Gastrocnemius medialis (tissue), 4 donors: ENCODE measurements around the gene SCUBE1. TPM values are rescaled to one million over a fixed set of nuclear protein-coding genes. Genes with fewer than 3 reads are reported as not detected.

Experiments used
- ATAC-seq, 2 donors: fragments of 150-250 bp; one replicate each; pipeline ENCODE4 v1.9.1; 2016
- DNase-seq, 2 donors: peaks; one replicate each; pipeline ENCODE4 v3.0.0-alpha.2; 2019
- H3K27ac ChIP-seq, 4 donors: fragments of 200-600 bp; sonication (generic); 1 replicate in 1 of 4; 2 replicates in 3 of 4; pipeline ENCODE4 v1.5.1; 2016 to 2018; ENCODE audit warnings: mild to moderate bottlenecking in 2 of 4, moderate library complexity in 1 of 4
- H3K27me3 ChIP-seq, 3 donors: fragments of 200-600 bp; sonication (generic) in 2 of 3; 1 replicate in 1 of 3; 2 replicates in 2 of 3; pipeline versions ENCODE4 v1.5.1 to v1.6.0; 2016 to 2019; ENCODE audit warnings: mild to moderate bottlenecking in 1 of 3, moderate library complexity in 1 of 3
- H3K36me3 ChIP-seq, 2 donors: fragments of 200-600 bp; sonication (generic) in 1 of 2; one replicate each; pipeline ENCODE4 v1.5.1; 2017 to 2018
- H3K4me1 ChIP-seq, 2 donors: fragments of 200-600 bp; sonication (generic) in 1 of 2; one replicate each; pipeline ENCODE4 v1.5.1; 2016 to 2017; ENCODE audit warnings: mild to moderate bottlenecking in 2 of 2
- H3K4me3 ChIP-seq, 4 donors: fragments of 200-600 bp; sonication (generic) in 3 of 4; 1 replicate in 1 of 4; 2 replicates in 3 of 4; pipeline ENCODE4 v1.5.1; 2016 to 2019; ENCODE audit warnings: mild to moderate bottlenecking in 2 of 4
- H3K9me3 ChIP-seq, 3 donors: fragments of 200-600 bp; sonication (generic) in 2 of 3; 1 replicate in 1 of 3; 2 replicates in 2 of 3; pipeline ENCODE4 v1.5.1; 2016 to 2019
- CTCF ChIP-seq, 5 experiments: fragments of 450-650 bp in 3 of 5; fragments of 200-600 bp in 2 of 5; sonication (generic) in 2 of 5; IDR thresholded peaks in 4 of 5; conservative IDR thresholded peaks in 1 of 5; 1 replicate in 4 of 5; 2 replicates in 1 of 5; pipeline ENCODE4 v1.5.1; 2016 to 2019; ENCODE audit warnings: antibody characterized with exemption in 5 of 5, mild to moderate bottlenecking in 3 of 5, moderate library complexity in 3 of 5
- POLR2A ChIP-seq, 2 donors: fragments of 450-650 bp; IDR thresholded peaks; one replicate each; pipeline ENCODE4 v1.6.1; 2017; ENCODE audit warnings: antibody characterized with exemption in 2 of 2, mild to moderate bottlenecking in 2 of 2, moderate library complexity in 2 of 2
- in situ Hi-C, 4 donors: fragments of 200-750 bp; cut with MboI; loops; one replicate each; pipeline versions ENCODE4 v1.15.0 to v1.8.0; 2017; ENCODE audit warnings: low sequenced_read_pairs in 4 of 4
- intact Hi-C: fragments of 100-400 bp; cut with DNase I; formaldehyde crosslinking; loops from one replicate; pipeline ENCODE4 v1.15.1; 2023; ENCODE audit warnings: low total_unique reads
- total RNA-seq, 4 donors: library from RNA; depleted of rRNA; stranded (reverse); fragments of >200 nt; gene quantifications; one replicate each; pipeline versions ENCODE4 v1.1.0 to v1.2.3, GENCODE V29; 2016

SCUBE1 gene
- total RNA-seq, 4 donors from 2014 or later, result 0.20 to 0.55 (median 0.41) TPM

DNA sequence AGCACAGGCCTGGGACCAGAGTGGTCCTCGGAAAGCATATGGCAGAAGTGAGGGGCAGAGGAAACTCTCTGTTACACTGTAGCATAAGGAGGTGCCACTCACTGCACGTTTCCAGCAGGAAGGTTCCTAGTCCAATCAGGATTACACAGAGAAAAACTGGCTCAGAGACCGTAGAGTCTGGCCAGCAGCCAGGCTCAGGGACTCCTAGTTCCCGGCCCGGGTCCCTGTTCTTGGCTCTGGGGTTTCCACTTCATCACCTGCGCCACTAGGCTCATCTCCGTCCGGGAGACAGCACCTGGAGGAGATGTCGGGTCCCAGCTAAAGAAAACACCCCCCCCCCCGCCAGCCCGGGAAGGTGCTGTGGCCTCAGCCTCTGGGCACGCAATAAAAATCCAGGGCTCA is 157.3 kb downstream of the SCUBE1 start:
- TF ChIP-seq CTCF (IDR thresholded peaks at IDR 0.05 in 4 of 5, conservative IDR thresholded peaks at IDR 0.05 in 1 of 5), result no peak
- no peak for TF ChIP-seq POLR2A (IDR thresholded peaks at IDR 0.05)
- H3K4me1 ChIP-seq, result peaks cover 10 to 12% of the 10 kb centered on the region in 2 donors
- H3K9me3 ChIP-seq, result no peaks in the 10 kb centered on the region
- H3K27ac ChIP-seq, result peak overlapping the region in 3 of 4 donors; percentile 68 to 86 (median 76)
- H3K36me3 ChIP-seq, result no peaks in the 10 kb centered on the region
- intact Hi-C loops (loop anchor here (1.0 to 2.0 kb wide), 2 partner anchors 34 to 43 kb away; partner anchors contain the start of gene MCAT), in situ Hi-C loops (no loop called here)
- ATAC-seq (peak in 1 of 2 donors; percentile 27), DNase-seq (peak; percentile 15 to 33)
- no peaks in the 10 kb centered on the region for H3K27me3 ChIP-seq
- H3K4me3 ChIP-seq, result peak overlapping the region; percentile 54 to 76 (median 70)

GRCh38 chr22:43183496-43184277 is 159.5 kb downstream of the SCUBE1 start:
- H3K9me3 ChIP-seq, result no peaks in the 10 kb centered on the region
- no peak for DNase-seq
- no peaks in the 10 kb centered on the region for H3K27me3 ChIP-seq
- peaks cover 0 to 11% of the 10 kb centered on the region in 2 donors for H3K36me3 ChIP-seq
- no peak for ATAC-seq
- TF ChIP-seq POLR2A (IDR thresholded peaks at IDR 0.05), result no peak
- TF ChIP-seq CTCF (IDR thresholded peaks at IDR 0.05 in 4 of 5, conservative IDR thresholded peaks at IDR 0.05 in 1 of 5), result no peak
- no peak overlapping the region for H3K4me3 ChIP-seq
- in situ Hi-C loops (no loop called here), intact Hi-C loops (no loop called here)
- H3K27ac ChIP-seq, result no peak overlapping the region
- peaks cover 10 to 12% of the 10 kb centered on the region in 2 donors for H3K4me1 ChIP-seq

- Histone ChIP-seq H3K27ac (no peak overlapping the region), H3K27me3 (no peaks in the 10 kb centered on the region), H3K9me3 (no peaks in the 10 kb centered on the region), H3K4me1 (peaks cover 10 to 12% of the 10 kb centered on the region in 2 donors), H3K4me3 (no peak overlapping the region), H3K36me3 (peaks cover 0 to 15% of the 10 kb centered on the region in 2 donors)
- ATAC-seq (no peak), DNase-seq (no peak)
- intact Hi-C loops, result no loop called here
- in situ Hi-C loops, result no loop called here
- TF ChIP-seq POLR2A (IDR thresholded peaks at IDR 0.05) (no peak), CTCF (IDR thresholded peaks at IDR 0.05 in 4 of 5, conservative IDR thresholded peaks at IDR 0.05 in 1 of 5) (no peak)
Observed at GRCh38 chr22:43182726-43183125, 160.4 kb downstream of the SCUBE1 start.

- no peak for ATAC-seq
- peaks cover 0 to 15% of the 10 kb centered on the region in 2 donors for H3K36me3 ChIP-seq
- intact Hi-C loops (no loop called here), in situ Hi-C loops (no loop called here)
- H3K4me3 ChIP-seq, result no peak overlapping the region
- no peak for TF ChIP-seq CTCF (IDR thresholded peaks at IDR 0.05 in 4 of 5, conservative IDR thresholded peaks at IDR 0.05 in 1 of 5)
- TF ChIP-seq POLR2A (IDR thresholded peaks at IDR 0.05), result no peak
- H3K9me3 ChIP-seq, result no peaks in the 10 kb centered on the region
- H3K27ac ChIP-seq, result no peak overlapping the region
- no peak for DNase-seq
- H3K27me3 ChIP-seq, result no peaks in the 10 kb centered on the region
- peaks cover 10 to 12% of the 10 kb centered on the region in 2 donors for H3K4me1 ChIP-seq
Observed at GRCh38 chr22:43182118-43182517, 161.1 kb downstream of the SCUBE1 start.
